Measurements from ENCODE around the gene CCT7.
A peak's percentile ranks its signal among the peaks of the same experiment; 100 is the strongest.

Gene CCT7

GRCh38 chr2:73214120-73215035, 19.7 kb upstream of the CCT7 start, which contains the start of gene SMYD5:
Gene SMYD5, plus strand, starts transcription at chr2:73214245. Its CDS starts 22 bp downstream, at chr2:73214267.
- H3K4me3 ChIP-seq (ENCODE audit: low read depth, low read length): peak within 1 kb of the TSS; percentile 85
- TF ChIP-seq CTCF (IDR thresholded peaks at IDR 0.05; ENCODE audit: borderline replicate concordance, insufficient read depth, low read depth, low read length): no peak

- no peak overlapping the region for H3K4me3 ChIP-seq (ENCODE audit: low read depth, low read length)
- no peak for TF ChIP-seq CTCF (IDR thresholded peaks at IDR 0.05; ENCODE audit: borderline replicate concordance, insufficient read depth, low read depth, low read length)
Measured at GRCh38 chr2:73215254-73215653, 18.9 kb upstream of the CCT7 start.

- no peak overlapping the region for H3K4me3 ChIP-seq (ENCODE audit: low read depth, low read length)
- no peak for TF ChIP-seq CTCF (IDR thresholded peaks at IDR 0.05; ENCODE audit: borderline replicate concordance, insufficient read depth, low read depth, low read length)
Measured at GRCh38 chr2:73217160-73217559, 16.9 kb upstream of the CCT7 start.

- no peak for TF ChIP-seq CTCF (IDR thresholded peaks at IDR 0.05; ENCODE audit: borderline replicate concordance, insufficient read depth, low read depth, low read length)
- H3K4me3 ChIP-seq (ENCODE audit: low read depth, low read length): no peak overlapping the region
Measured at GRCh38 chr2:73217826-73218225, 16.3 kb upstream of the CCT7 start.

- H3K4me3 ChIP-seq (ENCODE audit: low read depth, low read length): no peak overlapping the region
Measured at GRCh38 chr2:73218298-73218697, 15.8 kb upstream of the CCT7 start.

GRCh38 chr2:73223821-73224220, 10.3 kb upstream of the CCT7 start:
- TF ChIP-seq CTCF (IDR thresholded peaks at IDR 0.05; ENCODE audit: borderline replicate concordance, insufficient read depth, low read depth, low read length): no peak
- H3K4me3 ChIP-seq (ENCODE audit: low read depth, low read length): no peak overlapping the region

More at GRCh38 chr2:73218298-73218697, 15.8 kb upstream of the CCT7 start:
- TF ChIP-seq CTCF (IDR thresholded peaks at IDR 0.05; ENCODE audit: borderline replicate concordance, insufficient read depth, low read depth, low read length): no peak

Data from GM12875 (cell line).